ENCODE measurements around the gene EHMT1. TPM values are rescaled to one million over a fixed set of nuclear protein-coding genes. Genes with fewer than 3 reads are reported as not detected.

Gene EHMT1
- total and polyA plus RNA-seq, 2 of the 13 experiments (the other 11 are each of a cell fraction or from before 2014, with no cell fraction given) = 23.0 to 27.1 TPM

- CTCF ChIA-PET (ENCODE audit: low intra/inter-chr PET ratio, low total read pairs) = no interaction called here
- 97% methylated on average over 21 of the region's 23 CpGs for WGBS (ENCODE audit: low lambda C conversion rate)
- FAIRE-seq = no peak
Measured at GRCh38 chr9:137814436-137814835, 195.6 kb downstream of the EHMT1 start.

DNA sequence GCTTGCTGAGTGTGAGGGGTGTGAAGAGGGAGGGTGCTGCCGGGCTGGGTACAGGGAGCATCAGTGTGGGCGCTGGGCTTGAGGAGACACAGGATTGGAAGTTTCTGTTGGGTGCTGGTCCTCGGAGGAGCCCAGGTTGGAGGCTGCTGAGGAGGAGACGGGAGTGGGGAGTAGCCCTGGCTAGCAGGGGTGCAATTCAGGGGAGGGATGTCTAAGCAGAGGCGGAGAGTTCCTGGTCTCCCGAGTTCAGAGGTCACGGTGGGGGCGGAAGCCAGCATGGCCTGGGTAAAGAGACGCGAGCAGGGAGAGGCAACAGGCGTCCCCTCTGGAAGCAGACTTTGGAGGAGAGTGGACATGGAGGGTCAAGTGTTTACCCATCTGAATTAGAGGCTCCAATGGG is 196.0 kb downstream of the EHMT1 start:
- ChIA-PET POLR2A (no interaction called here), CTCF (ENCODE audit: low intra/inter-chr PET ratio, low total read pairs) (no interaction called here)
- Histone ChIP-seq H3K4me2 (ENCODE audit: low read depth, low read length) (no peak overlapping the region), H2AFZ (ENCODE audit: low read length) (no peak overlapping the region), H3K9me3 (ENCODE audit: low read length) (no peaks in the 10 kb centered on the region), H3K9ac (ENCODE audit: insufficient read depth, low read depth, low read length) (no peak overlapping the region), H3K4me1 (ENCODE audit: insufficient read depth, low read length) (no peaks in the 10 kb centered on the region), H3K4me3 (replicated peaks in 1 of 3; ENCODE audit: insufficient read depth in 1 of 3, low read depth in 2 of 3, low read length in 3 of 3) (no peak overlapping the region), H3K36me3 (replicated peaks in 1 of 2; ENCODE audit: control insufficient read depth in 1 of 2, insufficient read depth in 2 of 2, low read length in 2 of 2) (peaks cover 29 to 46% of the 10 kb centered on the region in 2 experiments; a peak in 4 of 5 replicates), H3K27ac (ENCODE audit: extremely low read length, insufficient read depth, low read length) (no peak overlapping the region), H4K20me1 (ENCODE audit: insufficient read depth, low read length) (no peaks in the 10 kb centered on the region), H3K27me3 (ENCODE audit: control insufficient read depth in 1 of 2, insufficient read depth in 2 of 2, low read length in 2 of 2) (no peaks in the 10 kb centered on the region), H3K79me2 (ENCODE audit: insufficient read depth, low read length) (no peaks in the 10 kb centered on the region)
- DNase-seq (ENCODE audit: low spot score) (no peak), ATAC-seq (no peak), FAIRE-seq (no peak)
- intact Hi-C loops (cut with micrococcal nuclease; ENCODE audit: unreplicated experiment) = no loop called here
- WGBS (ENCODE audit: low lambda C conversion rate) = 96% methylated on average over 11 of the region's 11 CpGs
- no TSS peak for BruUV-seq (replicated peaks)
- no peak for TF ChIP-seq SP1 (IDR thresholded peaks at IDR 0.05)
- TF ChIP-seq SP1 (CRISPR knock-in tag; IDR thresholded peaks at IDR 0.05) = no peak
- TF ChIP-seq SRSF4 (IDR thresholded peaks at IDR 0.05; ENCODE audit: low read depth, low read length, poor library complexity, severe bottlenecking) = no peak
- TF ChIP-seq FOSL2 (CRISPR knock-in tag; IDR thresholded peaks at IDR 0.05) = no peak
- no peak for TF ChIP-seq ZNF607 (CRISPR knock-in tag; IDR thresholded peaks at IDR 0.05; ENCODE audit: borderline replicate concordance)
- TF ChIP-seq CERS6 (CRISPR knock-in tag; IDR thresholded peaks at IDR 0.05) = no peak
- no peak for TF ChIP-seq SRSF1 (optimal IDR thresholded peaks at IDR 0.05; ENCODE audit: low read depth, low read length)
- in situ Hi-C loops (cut with HindIII; ENCODE audit: extremely low pct_ligation_motif_present, low pct_unique_long_range_greater_than_20kb) = no loop called here

More at GRCh38 chr9:137814436-137814835, 195.6 kb downstream of the EHMT1 start:
- Histone ChIP-seq H3K4me1 (ENCODE audit: insufficient read depth, low read length) (no peaks in the 10 kb centered on the region), H4K20me1 (ENCODE audit: insufficient read depth, low read length) (no peaks in the 10 kb centered on the region), H3K79me2 (ENCODE audit: insufficient read depth, low read length) (no peaks in the 10 kb centered on the region), H2AFZ (ENCODE audit: low read length) (no peak overlapping the region), H3K36me3 (replicated peaks in 1 of 2; ENCODE audit: control insufficient read depth in 1 of 2, insufficient read depth in 2 of 2, low read length in 2 of 2) (peaks cover 29 to 44% of the 10 kb centered on the region in 2 experiments; a peak in 4 of 5 replicates), H3K4me3 (replicated peaks in 1 of 3; ENCODE audit: insufficient read depth in 1 of 3, low read depth in 2 of 3, low read length in 3 of 3) (no peak overlapping the region), H3K9ac (ENCODE audit: insufficient read depth, low read depth, low read length) (no peak overlapping the region), H3K27ac (ENCODE audit: extremely low read length, insufficient read depth, low read length) (no peak overlapping the region), H3K27me3 (ENCODE audit: control insufficient read depth in 1 of 2, insufficient read depth in 2 of 2, low read length in 2 of 2) (no peaks in the 10 kb centered on the region), H3K4me2 (ENCODE audit: low read depth, low read length) (no peak overlapping the region), H3K9me3 (ENCODE audit: low read length) (no peaks in the 10 kb centered on the region)
- no TSS peak for BruUV-seq (replicated peaks)
- in situ Hi-C loops (cut with HindIII; ENCODE audit: extremely low pct_ligation_motif_present, low pct_unique_long_range_greater_than_20kb) = no loop called here
- no peak for DNase-seq (ENCODE audit: low spot score)
- no peak for ATAC-seq
- POLR2A ChIA-PET = no interaction called here
- intact Hi-C loops (cut with micrococcal nuclease; ENCODE audit: unreplicated experiment) = no loop called here
- TF ChIP-seq NFIC (IDR thresholded peaks at IDR 0.05; ENCODE audit: low read length) (no peak), AGO2 (optimal IDR thresholded peaks at IDR 0.05; ENCODE audit: low read depth, low read length) (peak; percentile 28)

All from HepG2 (cell line).